H1 (cell line): ENCODE measurements around the gene GPR137. TPM values are rescaled to one million over a fixed set of nuclear protein-coding genes. Genes with fewer than 3 reads are reported as not detected.

Experiments
- KDM1A ChIP-seq: fragments of 200-600, 300-600 bp; sonication (generic); IDR thresholded peaks from 2 replicates; pipeline ENCODE4 v1.7.1; 2016; ENCODE audit warnings: mild to moderate bottlenecking, low read length, borderline replicate concordance
- polyA plus RNA-seq, 7 experiments: library from polyadenylated mRNA; depleted of rRNA in 3 of 7; stranded (reverse) in 5 of 7; unstranded in 2 of 7; fragments of >200 nt in 5 of 7; fragments of 200-250 nt in 2 of 7; gene quantifications; 1 replicate in 5 of 7; 2 replicates in 1 of 7; 4 replicates in 1 of 7; pipeline versions ENCODE4 v1.2.1 to v1.2.3, GENCODE V29; 2011 to 2013; ENCODE audit warnings: missing spikeins in 2 of 7, mixed read lengths in 2 of 7
- total RNA-seq: library from RNA; stranded (reverse); fragmentation: NEBNext Ultra II Directional; extraction: Animal tissue kit (Norgen Biotek cat#: 25700); gene quantifications from 2 replicates; pipeline ENCODE4 v1.2.1, GENCODE V29; 2021

GPR137 gene
- total and polyA plus RNA-seq, 2 of the 8 experiments (the other 6 are each of a cell fraction or from before 2014, with no cell fraction given): 36.2 to 37.8 TPM

- no peak for TF ChIP-seq KDM1A
These were observed 30.2 kb upstream of the GPR137 start (continued) for GRCh38 chr11:64255135-64256128.
